GM12801 (cell line): ENCODE data around the gene BTBD9.

Source experiments
- TF ChIP-seq, protein P1 (sequence below): IDR thresholded peaks from one replicate; pipeline ENCODE4 v1.5.1; 2011; ENCODE audit warnings: control low read depth; ENCODE audit not compliant: insufficient read length; ENCODE audit errors: extremely low read depth

The BTBD9 gene

GRCh38 chr6:38485488-38485887 is 154.2 kb downstream of the BTBD9 start:
- TF ChIP-seq, protein P1, sequence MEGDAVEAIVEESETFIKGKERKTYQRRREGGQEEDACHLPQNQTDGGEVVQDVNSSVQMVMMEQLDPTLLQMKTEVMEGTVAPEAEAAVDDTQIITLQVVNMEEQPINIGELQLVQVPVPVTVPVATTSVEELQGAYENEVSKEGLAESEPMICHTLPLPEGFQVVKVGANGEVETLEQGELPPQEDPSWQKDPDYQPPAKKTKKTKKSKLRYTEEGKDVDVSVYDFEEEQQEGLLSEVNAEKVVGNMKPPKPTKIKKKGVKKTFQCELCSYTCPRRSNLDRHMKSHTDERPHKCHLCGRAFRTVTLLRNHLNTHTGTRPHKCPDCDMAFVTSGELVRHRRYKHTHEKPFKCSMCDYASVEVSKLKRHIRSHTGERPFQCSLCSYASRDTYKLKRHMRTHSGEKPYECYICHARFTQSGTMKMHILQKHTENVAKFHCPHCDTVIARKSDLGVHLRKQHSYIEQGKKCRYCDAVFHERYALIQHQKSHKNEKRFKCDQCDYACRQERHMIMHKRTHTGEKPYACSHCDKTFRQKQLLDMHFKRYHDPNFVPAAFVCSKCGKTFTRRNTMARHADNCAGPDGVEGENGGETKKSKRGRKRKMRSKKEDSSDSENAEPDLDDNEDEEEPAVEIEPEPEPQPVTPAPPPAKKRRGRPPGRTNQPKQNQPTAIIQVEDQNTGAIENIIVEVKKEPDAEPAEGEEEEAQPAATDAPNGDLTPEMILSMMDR, result no peak

DNA sequence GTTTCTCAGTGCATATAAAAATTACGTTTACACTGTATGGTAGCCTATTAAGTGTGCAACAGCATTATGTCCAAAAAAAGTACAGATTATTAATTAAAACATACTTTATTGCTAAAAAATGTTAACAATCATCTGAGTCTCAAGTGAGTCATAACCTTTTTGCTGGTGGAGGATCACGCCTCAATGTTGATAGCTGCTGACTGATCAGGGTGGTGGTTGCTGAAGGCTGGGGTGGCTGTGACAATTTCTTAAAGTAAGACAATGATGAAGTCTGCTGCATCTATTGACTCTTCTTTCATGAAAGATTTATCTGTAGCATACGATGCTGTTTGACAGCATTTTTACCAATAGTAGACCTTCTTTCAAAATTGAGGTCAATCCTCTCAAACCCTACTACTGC is 155.1 kb downstream of the BTBD9 start:
- TF ChIP-seq, protein P1, result no peak

- TF ChIP-seq, protein P1, result no peak
Observed at GRCh38 chr6:38483526-38483925, 156.2 kb downstream of the BTBD9 start.

- TF ChIP-seq, protein P1, result no peak
Observed at GRCh38 chr6:38482466-38482865, 157.3 kb downstream of the BTBD9 start.

DNA sequence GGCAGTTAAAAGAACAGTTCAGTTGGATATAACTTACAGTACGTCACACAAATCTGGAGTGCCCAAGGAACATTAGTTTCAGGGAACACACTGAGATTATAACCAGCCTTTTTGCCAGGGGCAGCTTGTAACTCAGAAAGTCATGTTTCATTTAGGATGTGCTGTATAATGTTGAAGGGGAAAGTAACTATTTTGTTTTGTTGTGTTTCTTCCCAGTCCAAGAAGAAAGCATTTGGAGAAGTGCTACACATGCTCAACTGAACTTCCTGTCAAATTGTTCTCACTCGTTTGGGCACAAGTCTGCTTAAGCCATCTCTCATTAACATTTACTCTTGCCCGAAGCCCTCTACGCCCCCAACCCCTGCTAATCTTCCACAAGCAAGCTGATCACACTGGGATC is 157.9 kb downstream of the BTBD9 start:
- TF ChIP-seq, protein P1, result no peak

- TF ChIP-seq, protein P1, result no peak
Observed at GRCh38 chr6:38481211-38481836, 158.4 kb downstream of the BTBD9 start.

- TF ChIP-seq, protein P1, result no peak
Observed at GRCh38 chr6:38480036-38480435, 159.7 kb downstream of the BTBD9 start.

GRCh38 chr6:38479331-38479730 is 160.4 kb downstream of the BTBD9 start:
- TF ChIP-seq, protein P1, result no peak
